GM19328 (cell line): ENCODE data around the gene IFT122.

Source experiments
- ATAC-seq: cut with Tn5 transposase; IDR thresholded peaks from one replicate; pipeline ENCODE4 v1.9.1; 2021; ENCODE audit warnings: mild to moderate bottlenecking, moderate library complexity; ENCODE audit not compliant: unreplicated experiment

Gene IFT122

GRCh38 chr3:129415830-129416229 lies 24.2 kb upstream of the IFT122 start:
- no peak for ATAC-seq

- ATAC-seq, result no peak
These were observed 23.6 kb upstream of the IFT122 start for GRCh38 chr3:129416415-129416814.

- ATAC-seq, result no peak
These were observed 22.7 kb upstream of the IFT122 start for GRCh38 chr3:129417326-129417725.

- no peak for ATAC-seq
These were observed 21.7 kb upstream of the IFT122 start for GRCh38 chr3:129418041-129418973.

GRCh38 chr3:129419476-129419875 lies 20.5 kb upstream of the IFT122 start:
- ATAC-seq, result no peak

GRCh38 chr3:129421236-129421883 lies 18.7 kb upstream of the IFT122 start:
- ATAC-seq, result no peak

- ATAC-seq, result no peak
These were observed 17.9 kb upstream of the IFT122 start for GRCh38 chr3:129421988-129422745.

GRCh38 chr3:129422897-129423296 lies 17.1 kb upstream of the IFT122 start:
- no peak for ATAC-seq

- peak; percentile 66 for ATAC-seq
These were observed 15.7 kb upstream of the IFT122 start for GRCh38 chr3:129424185-129424841.

GRCh38 chr3:129425213-129425612 lies 14.8 kb upstream of the IFT122 start:
- no peak for ATAC-seq

- no peak for ATAC-seq
These were observed 14.4 kb upstream of the IFT122 start for GRCh38 chr3:129425619-129426018.

- no peak for ATAC-seq
These were observed 12.0 kb upstream of the IFT122 start for GRCh38 chr3:129428007-129428375.

- ATAC-seq, result peak; percentile 78
These were observed 11.5 kb upstream of the IFT122 start, which contains the start of gene EFCAB12 for GRCh38 chr3:129428376-129429079. EFCAB12 (minus strand) TSS chr3:129428636; CDS start chr3:129428488, 148 bp downstream.

GRCh38 chr3:129429080-129429451 lies 11.0 kb upstream of the IFT122 start:
- ATAC-seq, result no peak

- no peak for ATAC-seq
These were observed 10.4 kb upstream of the IFT122 start for GRCh38 chr3:129429602-129430001.

- no peak for ATAC-seq
These were observed 8.0 kb upstream of the IFT122 start for GRCh38 chr3:129432036-129432435.

- no peak for ATAC-seq
These were observed 7.4 kb upstream of the IFT122 start for GRCh38 chr3:129432671-129433070.

GRCh38 chr3:129433565-129433964 lies 6.5 kb upstream of the IFT122 start:
- no peak for ATAC-seq

- no peak for ATAC-seq
These were observed 5.9 kb upstream of the IFT122 start for GRCh38 chr3:129434140-129434539.

- ATAC-seq, result no peak
These were observed 4.7 kb upstream of the IFT122 start for GRCh38 chr3:129435367-129435766.
